Epithelial cell of proximal tubule (primary cell): ENCODE measurements around the gene NACA2. TPM values are rescaled to one million over a fixed set of nuclear protein-coding genes. Genes with fewer than 3 reads are reported as not detected.

ENCODE experiments used
- DNase-seq: peaks from one replicate; pipeline ENCODE4 v3.0.0-alpha.2; 2011; ENCODE audit warnings: low read depth
- H3K4me3 ChIP-seq: 2 replicates; pipeline ENCODE4 v1.5.1; 2011; ENCODE audit warnings: low read depth, mild to moderate bottlenecking, low read length
- CTCF ChIP-seq: conservative IDR thresholded peaks from 2 replicates; pipeline ENCODE4 v1.5.1; 2012; ENCODE audit warnings: low read depth, mild to moderate bottlenecking, low read length
- total RNA-seq: library from RNA; depleted of rRNA; stranded (reverse); fragments of >200 nt; gene quantifications from 2 replicates; pipeline ENCODE4 v1.2.3, GENCODE V29; 2015

Gene NACA2
- total RNA-seq, 1 donor from 2014 or later, result not detected

GRCh38 chr17:61551255-61551742 lies 39.7 kb downstream of the NACA2 start:
- no peak for DNase-seq
- H3K4me3 ChIP-seq, result no peak overlapping the region
- peak; percentile 73 for TF ChIP-seq CTCF

- no peak for DNase-seq
- TF ChIP-seq CTCF, result no peak
- no peak overlapping the region for H3K4me3 ChIP-seq
These were observed 43.9 kb downstream of the NACA2 start for GRCh38 chr17:61547113-61547512.

- H3K4me3 ChIP-seq, result no peak overlapping the region
- no peak for TF ChIP-seq CTCF
These were observed 45.6 kb downstream of the NACA2 start for GRCh38 chr17:61545335-61545938.

GRCh38 chr17:61543786-61544415 lies 47.1 kb downstream of the NACA2 start:
- DNase-seq, result no peak
- TF ChIP-seq CTCF, result no peak
- no peak overlapping the region for H3K4me3 ChIP-seq

More at GRCh38 chr17:61545335-61545938, 45.6 kb downstream of the NACA2 start:
- no peak for DNase-seq

GRCh38 chr17:61542027-61542426 lies 49.0 kb downstream of the NACA2 start:
- TF ChIP-seq CTCF, result no peak
- H3K4me3 ChIP-seq, result no peak overlapping the region
- DNase-seq, result no peak

- TF ChIP-seq CTCF, result no peak
- no peak for DNase-seq
- H3K4me3 ChIP-seq, result no peak overlapping the region
These were observed 50.1 kb downstream of the NACA2 start for GRCh38 chr17:61540874-61541273.

Other genes with a start within 250 kb of the NACA2 start
- gene TBX2, start 191.4 kb downstream of the NACA2 start, total RNA-seq, result 1.7 and 2.2 TPM in 2 replicates
- not detected in 2 replicates for gene TBX4, start 138.8 kb downstream of the NACA2 start, total RNA-seq